ENCODE measurements around the gene SNTG2.

Gene SNTG2

DNA sequence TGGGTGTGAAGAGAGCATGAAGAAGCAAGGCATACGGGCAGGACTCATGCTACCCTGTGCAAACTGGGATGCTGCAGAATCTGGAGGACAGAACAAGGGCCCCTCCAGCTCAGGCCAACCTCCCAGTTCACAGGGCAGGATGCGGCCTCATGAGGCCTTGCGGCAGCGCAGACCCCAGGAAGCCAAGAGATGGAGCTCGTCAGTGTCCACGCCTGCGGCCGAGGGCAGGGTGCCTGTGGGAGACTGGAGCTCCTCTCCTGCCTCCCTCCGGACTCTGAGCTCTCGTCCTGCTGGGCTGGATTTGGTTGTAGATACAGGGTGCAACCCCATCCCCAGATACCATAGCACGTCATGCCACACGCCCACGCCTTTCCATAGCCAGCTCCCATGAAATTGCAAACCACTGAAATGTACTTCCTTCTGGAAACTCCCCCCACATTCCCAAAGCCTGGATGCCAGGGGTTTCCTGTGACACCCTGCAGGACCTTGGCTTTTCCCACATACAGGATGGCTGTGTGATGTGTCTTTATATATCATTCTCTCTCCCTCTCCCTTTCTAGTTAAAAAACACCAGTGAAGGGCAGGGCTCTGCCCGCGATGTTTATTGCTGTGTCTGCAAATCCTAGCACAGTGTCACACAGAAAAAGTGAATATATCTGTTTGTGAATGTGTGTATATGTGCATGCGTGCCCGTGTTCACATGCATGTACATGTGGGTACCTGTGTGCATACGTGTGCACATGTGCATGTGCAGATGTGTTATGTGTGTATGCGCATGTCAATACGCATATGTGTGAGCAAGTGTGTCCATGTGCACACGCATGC is 12.3 kb upstream of the SNTG2 start:
- ATAC-seq (ENCODE audit: low read depth) (no peak), DNase-seq (ENCODE audit: low spot score) (no peak)
- no peak overlapping the region for H3K27ac ChIP-seq (ENCODE audit: poor library complexity, severe bottlenecking)
- no peak overlapping the region for H3K4me3 ChIP-seq (ENCODE audit: severe bottlenecking)
- H3K27me3 ChIP-seq (ENCODE audit: insufficient read depth, poor library complexity, severe bottlenecking), result no peaks in the 10 kb centered on the region
- H3K4me1 ChIP-seq (ENCODE audit: insufficient read depth, poor library complexity, severe bottlenecking), result no peaks in the 10 kb centered on the region
- TF ChIP-seq, protein P1, sequence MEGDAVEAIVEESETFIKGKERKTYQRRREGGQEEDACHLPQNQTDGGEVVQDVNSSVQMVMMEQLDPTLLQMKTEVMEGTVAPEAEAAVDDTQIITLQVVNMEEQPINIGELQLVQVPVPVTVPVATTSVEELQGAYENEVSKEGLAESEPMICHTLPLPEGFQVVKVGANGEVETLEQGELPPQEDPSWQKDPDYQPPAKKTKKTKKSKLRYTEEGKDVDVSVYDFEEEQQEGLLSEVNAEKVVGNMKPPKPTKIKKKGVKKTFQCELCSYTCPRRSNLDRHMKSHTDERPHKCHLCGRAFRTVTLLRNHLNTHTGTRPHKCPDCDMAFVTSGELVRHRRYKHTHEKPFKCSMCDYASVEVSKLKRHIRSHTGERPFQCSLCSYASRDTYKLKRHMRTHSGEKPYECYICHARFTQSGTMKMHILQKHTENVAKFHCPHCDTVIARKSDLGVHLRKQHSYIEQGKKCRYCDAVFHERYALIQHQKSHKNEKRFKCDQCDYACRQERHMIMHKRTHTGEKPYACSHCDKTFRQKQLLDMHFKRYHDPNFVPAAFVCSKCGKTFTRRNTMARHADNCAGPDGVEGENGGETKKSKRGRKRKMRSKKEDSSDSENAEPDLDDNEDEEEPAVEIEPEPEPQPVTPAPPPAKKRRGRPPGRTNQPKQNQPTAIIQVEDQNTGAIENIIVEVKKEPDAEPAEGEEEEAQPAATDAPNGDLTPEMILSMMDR (IDR thresholded peaks at IDR 0.05; ENCODE audit: poor library complexity, severe bottlenecking), result no peak
- H3K9me3 ChIP-seq (ENCODE audit: severe bottlenecking), result no peaks in the 10 kb centered on the region
- no peaks in the 10 kb centered on the region for H3K36me3 ChIP-seq (ENCODE audit: low read depth)

DNA sequence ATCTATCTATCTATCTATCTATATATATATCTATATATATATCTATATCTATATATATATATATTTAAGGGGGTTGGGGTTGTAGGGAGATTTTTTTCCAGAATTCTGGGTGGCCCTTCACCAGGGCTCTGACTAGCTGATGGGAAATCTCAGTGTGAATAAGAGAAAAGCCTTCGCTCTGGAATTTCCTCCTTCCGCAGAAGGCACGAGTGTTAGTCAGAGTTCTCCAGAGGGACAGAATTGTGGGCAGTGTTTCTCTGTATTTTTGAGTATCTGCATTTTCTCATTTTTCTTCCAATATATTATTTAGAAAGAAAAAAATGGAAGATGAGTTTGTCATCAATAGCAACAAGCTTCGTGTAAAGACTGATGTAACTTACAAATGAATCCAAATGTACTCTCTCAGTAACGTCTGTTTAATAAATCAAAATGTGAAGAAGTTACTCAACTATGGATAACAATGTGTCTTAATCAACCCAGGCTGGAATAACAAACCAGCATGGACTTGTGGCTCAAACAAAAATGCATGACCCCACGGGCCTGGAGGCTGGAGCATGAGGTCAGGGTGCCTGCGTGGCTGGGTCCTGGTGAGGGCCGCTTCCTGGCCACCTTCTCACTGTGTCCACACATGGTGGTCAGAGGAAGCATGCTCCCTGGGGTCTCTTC is 10.6 kb upstream of the SNTG2 start:
- H3K4me1 ChIP-seq (ENCODE audit: insufficient read depth, poor library complexity, severe bottlenecking), result no peaks in the 10 kb centered on the region
- H3K4me3 ChIP-seq (ENCODE audit: severe bottlenecking), result no peak overlapping the region
- no peak overlapping the region for H3K27ac ChIP-seq (ENCODE audit: poor library complexity, severe bottlenecking)
- TF ChIP-seq, protein P1 (IDR thresholded peaks at IDR 0.05; ENCODE audit: poor library complexity, severe bottlenecking), result no peak
- no peak for ATAC-seq (ENCODE audit: low read depth)
- no peak for DNase-seq (ENCODE audit: low spot score)
- H3K9me3 ChIP-seq (ENCODE audit: severe bottlenecking), result peaks cover 2% of the 10 kb centered on the region
- no peaks in the 10 kb centered on the region for H3K27me3 ChIP-seq (ENCODE audit: insufficient read depth, poor library complexity, severe bottlenecking)
- H3K36me3 ChIP-seq (ENCODE audit: low read depth), result no peaks in the 10 kb centered on the region

DNA sequence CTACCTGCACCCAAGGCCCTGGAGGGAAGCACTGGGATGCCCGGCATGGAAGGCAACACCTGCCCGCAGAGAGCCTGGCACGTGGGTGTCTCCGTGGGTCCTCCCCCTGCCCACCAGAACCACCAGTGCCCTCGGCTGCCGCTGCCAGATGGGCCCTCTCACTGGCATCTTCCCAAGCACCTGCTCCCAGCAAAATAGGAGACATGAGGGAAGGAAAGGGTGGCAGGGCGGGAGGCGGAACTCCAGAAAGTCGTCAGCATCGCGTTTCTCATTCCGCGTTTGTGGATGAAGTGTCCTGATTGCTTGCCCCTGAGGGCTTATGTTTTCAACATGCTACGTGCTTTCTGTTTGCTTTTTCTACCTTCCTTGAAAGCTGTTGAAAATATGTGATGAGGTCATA is 8.8 kb upstream of the SNTG2 start:
- peaks cover 2% of the 10 kb centered on the region for H3K9me3 ChIP-seq (ENCODE audit: severe bottlenecking)
- H3K4me3 ChIP-seq (ENCODE audit: severe bottlenecking), result no peak overlapping the region
- H3K27ac ChIP-seq (ENCODE audit: poor library complexity, severe bottlenecking), result no peak overlapping the region
- no peaks in the 10 kb centered on the region for H3K4me1 ChIP-seq (ENCODE audit: insufficient read depth, poor library complexity, severe bottlenecking)
- no peak for ATAC-seq (ENCODE audit: low read depth)
- no peaks in the 10 kb centered on the region for H3K36me3 ChIP-seq (ENCODE audit: low read depth)
- no peaks in the 10 kb centered on the region for H3K27me3 ChIP-seq (ENCODE audit: insufficient read depth, poor library complexity, severe bottlenecking)
- TF ChIP-seq, protein P1 (IDR thresholded peaks at IDR 0.05; ENCODE audit: poor library complexity, severe bottlenecking), result no peak
- DNase-seq (ENCODE audit: low spot score), result no peak

DNA sequence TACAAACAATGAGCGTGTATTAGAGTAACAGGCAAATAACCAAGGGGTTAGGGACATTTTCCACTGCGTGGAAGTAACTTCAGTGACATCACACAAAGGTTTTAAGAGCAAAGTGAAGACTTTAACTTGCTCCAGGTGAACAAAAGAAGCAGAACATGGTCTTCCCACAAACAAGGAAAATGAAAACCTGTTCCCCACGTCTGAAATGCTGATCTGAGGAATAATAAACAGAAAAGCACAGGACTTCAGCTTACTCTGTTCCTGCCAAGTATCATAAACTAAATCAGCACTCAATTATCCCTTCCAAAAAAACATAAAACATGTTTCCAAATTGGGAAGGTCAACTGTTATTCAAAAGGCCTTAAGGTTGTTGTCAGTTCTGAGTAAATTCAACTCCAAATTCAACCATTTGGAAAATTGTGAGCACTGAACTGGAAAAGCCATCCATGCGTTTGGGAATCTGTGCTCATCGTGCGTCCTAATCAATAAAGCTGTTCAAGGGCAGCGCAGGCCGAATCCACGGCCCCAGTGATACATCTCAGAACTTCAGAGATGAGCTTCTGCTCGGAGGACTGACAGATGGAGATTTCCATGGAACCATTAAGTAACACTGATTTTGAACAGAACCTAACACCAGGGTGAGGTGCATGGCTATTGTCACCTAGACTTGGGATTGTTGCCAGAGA is 7.7 kb upstream of the SNTG2 start:
- H3K4me1 ChIP-seq (ENCODE audit: insufficient read depth, poor library complexity, severe bottlenecking), result no peaks in the 10 kb centered on the region
- H3K27me3 ChIP-seq (ENCODE audit: insufficient read depth, poor library complexity, severe bottlenecking), result no peaks in the 10 kb centered on the region
- H3K9me3 ChIP-seq (ENCODE audit: severe bottlenecking), result peaks cover 2% of the 10 kb centered on the region
- no peaks in the 10 kb centered on the region for H3K36me3 ChIP-seq (ENCODE audit: low read depth)
- no peak overlapping the region for H3K4me3 ChIP-seq (ENCODE audit: severe bottlenecking)
- DNase-seq (ENCODE audit: low spot score), result no peak
- TF ChIP-seq, protein P1 (IDR thresholded peaks at IDR 0.05; ENCODE audit: poor library complexity, severe bottlenecking), result no peak
- no peak overlapping the region for H3K27ac ChIP-seq (ENCODE audit: poor library complexity, severe bottlenecking)
- no peak for ATAC-seq (ENCODE audit: low read depth)
